Measurements from ENCODE around the gene UBASH3B.

Gene UBASH3B

GRCh38 chr11:122663056-122663740 lies 7.7 kb downstream of the UBASH3B start:
- H3K9me2 ChIP-seq (replicated peaks; ENCODE audit: insufficient read depth, low read length) = no peaks in the 10 kb centered on the region
- TF ChIP-seq CTCF (IDR thresholded peaks at IDR 0.05; ENCODE audit: low read length) (no peak), EZH2phosphoT487 (IDR thresholded peaks at IDR 0.05; ENCODE audit: low read length) (no peak), EZH2 (optimal IDR thresholded peaks at IDR 0.05; ENCODE audit: low read depth, low read length) (no peak)
- H4K20me1 ChIP-seq (ENCODE audit: insufficient read depth, low read length) = no peaks in the 10 kb centered on the region
- no peak for DNase-seq
- H3K79me2 ChIP-seq (ENCODE audit: low read length) = no peaks in the 10 kb centered on the region
- peaks cover 6% of the 10 kb centered on the region for H3K4me1 ChIP-seq (ENCODE audit: low read length)
- no peaks in the 10 kb centered on the region for H3F3A ChIP-seq (ENCODE audit: insufficient read depth, low read length)
- H3K4me2 ChIP-seq (ENCODE audit: low read depth, low read length) = no peak overlapping the region
- H3K9me3 ChIP-seq (replicated peaks; ENCODE audit: insufficient read depth, low read length) = no peaks in the 10 kb centered on the region
- H3K27ac ChIP-seq (ENCODE audit: low read length) = no peak overlapping the region
- no peak overlapping the region for H3K4me3 ChIP-seq (ENCODE audit: low read length)
- H3K36me3 ChIP-seq (replicated peaks; ENCODE audit: insufficient read depth, low read length) = no peaks in the 10 kb centered on the region
- H3K27me3 ChIP-seq (replicated peaks; ENCODE audit: insufficient read depth, low read length) = no peaks in the 10 kb centered on the region
- no peak overlapping the region for H3K9ac ChIP-seq (ENCODE audit: low read length)
- H2AFZ ChIP-seq (ENCODE audit: low read length) = no peak overlapping the region

GRCh38 chr11:122663764-122664163 lies 8.2 kb downstream of the UBASH3B start:
- no peak overlapping the region for H3K9ac ChIP-seq (ENCODE audit: low read length)
- no peaks in the 10 kb centered on the region for H3K9me3 ChIP-seq (replicated peaks; ENCODE audit: insufficient read depth, low read length)
- no peaks in the 10 kb centered on the region for H3K79me2 ChIP-seq (ENCODE audit: low read length)
- peaks cover 6% of the 10 kb centered on the region for H3K4me1 ChIP-seq (ENCODE audit: low read length)
- no peak overlapping the region for H3K4me2 ChIP-seq (ENCODE audit: low read depth, low read length)
- H3K27ac ChIP-seq (ENCODE audit: low read length) = no peak overlapping the region
- no peaks in the 10 kb centered on the region for H3K36me3 ChIP-seq (replicated peaks; ENCODE audit: insufficient read depth, low read length)
- no peak for TF ChIP-seq EZH2 (optimal IDR thresholded peaks at IDR 0.05; ENCODE audit: low read depth, low read length)
- TF ChIP-seq EZH2phosphoT487 (IDR thresholded peaks at IDR 0.05; ENCODE audit: low read length) = no peak
- no peak for TF ChIP-seq CTCF (IDR thresholded peaks at IDR 0.05; ENCODE audit: low read length)
- H2AFZ ChIP-seq (ENCODE audit: low read length) = no peak overlapping the region
- no peaks in the 10 kb centered on the region for H3F3A ChIP-seq (ENCODE audit: insufficient read depth, low read length)
- no peak overlapping the region for H3K4me3 ChIP-seq (ENCODE audit: low read length)
- H4K20me1 ChIP-seq (ENCODE audit: insufficient read depth, low read length) = no peaks in the 10 kb centered on the region
- H3K27me3 ChIP-seq (replicated peaks; ENCODE audit: insufficient read depth, low read length) = no peaks in the 10 kb centered on the region
- no peak for DNase-seq
- no peaks in the 10 kb centered on the region for H3K9me2 ChIP-seq (replicated peaks; ENCODE audit: insufficient read depth, low read length)

DNA sequence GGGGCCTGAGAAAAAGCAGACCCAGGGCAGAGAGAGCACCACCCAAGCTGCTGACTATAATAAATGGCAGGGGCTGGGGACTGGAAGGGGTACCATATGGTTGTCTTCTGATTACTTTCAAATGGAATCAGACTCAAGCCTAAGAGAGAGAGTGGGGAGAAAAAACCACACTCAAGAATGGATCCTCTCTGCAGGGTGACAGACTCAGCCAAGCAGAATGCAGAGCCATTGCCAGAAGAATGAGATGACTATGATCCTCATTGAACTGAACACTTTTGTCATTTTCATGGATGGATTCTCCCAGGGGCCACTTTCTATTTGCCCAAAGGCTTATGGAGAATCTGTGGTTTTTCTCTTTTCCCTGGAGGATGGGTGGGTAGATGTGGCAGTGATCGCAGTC lies 8.7 kb downstream of the UBASH3B start:
- TF ChIP-seq EZH2phosphoT487 (IDR thresholded peaks at IDR 0.05; ENCODE audit: low read length) = no peak
- no peak for TF ChIP-seq CTCF (IDR thresholded peaks at IDR 0.05; ENCODE audit: low read length)
- TF ChIP-seq EZH2 (optimal IDR thresholded peaks at IDR 0.05; ENCODE audit: low read depth, low read length) = no peak
- peaks cover 6% of the 10 kb centered on the region for H3K4me1 ChIP-seq (ENCODE audit: low read length)
- H4K20me1 ChIP-seq (ENCODE audit: insufficient read depth, low read length) = no peaks in the 10 kb centered on the region
- no peak overlapping the region for H3K9ac ChIP-seq (ENCODE audit: low read length)
- H3K4me3 ChIP-seq (ENCODE audit: low read length) = no peak overlapping the region
- H3K36me3 ChIP-seq (replicated peaks; ENCODE audit: insufficient read depth, low read length) = no peaks in the 10 kb centered on the region
- H3K79me2 ChIP-seq (ENCODE audit: low read length) = no peaks in the 10 kb centered on the region
- H3K9me2 ChIP-seq (replicated peaks; ENCODE audit: insufficient read depth, low read length) = no peaks in the 10 kb centered on the region
- no peaks in the 10 kb centered on the region for H3K27me3 ChIP-seq (replicated peaks; ENCODE audit: insufficient read depth, low read length)
- H3K9me3 ChIP-seq (replicated peaks; ENCODE audit: insufficient read depth, low read length) = no peaks in the 10 kb centered on the region
- no peaks in the 10 kb centered on the region for H3F3A ChIP-seq (ENCODE audit: insufficient read depth, low read length)
- H3K27ac ChIP-seq (ENCODE audit: low read length) = no peak overlapping the region
- no peak overlapping the region for H2AFZ ChIP-seq (ENCODE audit: low read length)
- DNase-seq = no peak
- no peak overlapping the region for H3K4me2 ChIP-seq (ENCODE audit: low read depth, low read length)

All from MM.1S (cell line).